Panc1 (cell line): ENCODE data around the gene ZNF761.
"Not testable (repeated sequence)": the region's sequence is repeated elsewhere in the genome, so short reads cannot be mapped to it uniquely, and the experiment has no call there.

Experiments
- CTCF ChIP-seq: fragments of 450-650 bp; IDR thresholded peaks from 2 replicates; pipeline ENCODE4 v1.5.1; 2017; ENCODE audit warnings: mild to moderate bottlenecking
- POLR2AphosphoS5 ChIP-seq: IDR thresholded peaks from 2 replicates; pipeline ENCODE4 v1.6.1; 2012; ENCODE audit warnings: mild to moderate bottlenecking, low read depth, low read length, moderate library complexity
- TF ChIP-seq, protein P1 (sequence below), 2 experiments: IDR thresholded peaks; 2 replicates each; pipeline ENCODE4 v1.6.1; 2011 to 2012; ENCODE audit warnings: low read depth in 2 of 2, control low read depth in 1 of 2, low read length in 1 of 2, mild to moderate bottlenecking in 1 of 2, moderate library complexity in 1 of 2; ENCODE audit not compliant: insufficient read depth in 1 of 2

DNA sequence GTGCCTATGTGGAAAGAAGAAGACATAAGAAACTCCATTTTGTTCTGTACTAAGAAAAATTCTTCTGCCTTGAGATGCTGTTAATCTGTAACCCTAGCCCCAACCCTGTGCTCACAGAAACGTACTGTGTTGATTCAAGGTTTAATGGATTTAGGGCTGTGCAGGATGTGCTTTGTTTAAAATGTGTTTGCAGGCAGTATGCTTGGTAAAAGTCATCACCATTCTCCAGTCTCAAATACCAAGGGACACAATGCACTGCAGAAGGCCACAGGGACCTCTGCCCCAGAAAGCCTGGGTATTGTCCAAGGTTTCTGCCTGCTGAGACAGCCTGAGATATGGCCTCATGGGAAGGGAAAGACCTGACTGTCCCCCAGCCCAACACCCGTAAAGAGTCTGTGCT is 12.0 kb downstream of the ZNF761 start:
- not testable (repeated sequence) for TF ChIP-seq CTCF, POLR2AphosphoS5
- TF ChIP-seq, protein P1, sequence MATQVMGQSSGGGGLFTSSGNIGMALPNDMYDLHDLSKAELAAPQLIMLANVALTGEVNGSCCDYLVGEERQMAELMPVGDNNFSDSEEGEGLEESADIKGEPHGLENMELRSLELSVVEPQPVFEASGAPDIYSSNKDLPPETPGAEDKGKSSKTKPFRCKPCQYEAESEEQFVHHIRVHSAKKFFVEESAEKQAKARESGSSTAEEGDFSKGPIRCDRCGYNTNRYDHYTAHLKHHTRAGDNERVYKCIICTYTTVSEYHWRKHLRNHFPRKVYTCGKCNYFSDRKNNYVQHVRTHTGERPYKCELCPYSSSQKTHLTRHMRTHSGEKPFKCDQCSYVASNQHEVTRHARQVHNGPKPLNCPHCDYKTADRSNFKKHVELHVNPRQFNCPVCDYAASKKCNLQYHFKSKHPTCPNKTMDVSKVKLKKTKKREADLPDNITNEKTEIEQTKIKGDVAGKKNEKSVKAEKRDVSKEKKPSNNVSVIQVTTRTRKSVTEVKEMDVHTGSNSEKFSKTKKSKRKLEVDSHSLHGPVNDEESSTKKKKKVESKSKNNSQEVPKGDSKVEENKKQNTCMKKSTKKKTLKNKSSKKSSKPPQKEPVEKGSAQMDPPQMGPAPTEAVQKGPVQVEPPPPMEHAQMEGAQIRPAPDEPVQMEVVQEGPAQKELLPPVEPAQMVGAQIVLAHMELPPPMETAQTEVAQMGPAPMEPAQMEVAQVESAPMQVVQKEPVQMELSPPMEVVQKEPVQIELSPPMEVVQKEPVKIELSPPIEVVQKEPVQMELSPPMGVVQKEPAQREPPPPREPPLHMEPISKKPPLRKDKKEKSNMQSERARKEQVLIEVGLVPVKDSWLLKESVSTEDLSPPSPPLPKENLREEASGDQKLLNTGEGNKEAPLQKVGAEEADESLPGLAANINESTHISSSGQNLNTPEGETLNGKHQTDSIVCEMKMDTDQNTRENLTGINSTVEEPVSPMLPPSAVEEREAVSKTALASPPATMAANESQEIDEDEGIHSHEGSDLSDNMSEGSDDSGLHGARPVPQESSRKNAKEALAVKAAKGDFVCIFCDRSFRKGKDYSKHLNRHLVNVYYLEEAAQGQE (IDR thresholded peaks at IDR 0.05; ENCODE audit: insufficient read depth in 1 of 2, low read depth in 2 of 2, low read length in 1 of 2): not testable (repeated sequence)
